HepG2 (cell line): ENCODE measurements around the gene BLOC1S4. TPM values are rescaled to one million over a fixed set of nuclear protein-coding genes. Genes with fewer than 3 reads are reported as not detected.

Experiments
- BRD4 ChIP-seq: sonication (generic); formaldehyde crosslinking; IDR thresholded peaks from 2 replicates; pipeline ENCODE4 v1.4.0; 2020; ENCODE audit warnings: missing genetic modification reagents
- EEA1 ChIP-seq: sonication (generic); formaldehyde crosslinking; IDR thresholded peaks from 2 replicates; pipeline ENCODE4 v1.5.1; 2020; ENCODE audit warnings: mild to moderate bottlenecking, missing genetic modification reagents, borderline replicate concordance
- ELF3 ChIP-seq: IDR thresholded peaks from 2 replicates; pipeline ENCODE4 v1.6.1; 2016; ENCODE audit warnings: missing genetic modification reagents, missing compliant biosample characterization
- FOXM1 ChIP-seq: sonication (generic); formaldehyde crosslinking; IDR thresholded peaks from 2 replicates; pipeline ENCODE4 v1.5.0; 2020; ENCODE audit warnings: missing genetic modification reagents
- HES4 ChIP-seq: sonication (generic); formaldehyde crosslinking; IDR thresholded peaks from 2 replicates; pipeline ENCODE4 v1.9.0; 2021; ENCODE audit warnings: mild to moderate bottlenecking, missing genetic modification reagents, borderline replicate concordance
- HHEX ChIP-seq: IDR thresholded peaks from 2 replicates; pipeline ENCODE4 v1.6.1; 2016; ENCODE audit warnings: control low read depth
- RBFOX2 ChIP-seq: fragments of 200-400 bp; formaldehyde crosslinking; IDR thresholded peaks from 2 replicates; pipeline ENCODE4 v1.6.1; 2017; ENCODE audit warnings: low read depth, mild to moderate bottlenecking, low read length
- SYNCRIP ChIP-seq: fragments of 200-400 bp; formaldehyde crosslinking; IDR thresholded peaks from 2 replicates; pipeline ENCODE4 v1.6.1; 2018; ENCODE audit warnings: mild to moderate bottlenecking, low read depth, low read length; ENCODE audit not compliant: insufficient read depth
- TP53 ChIP-seq: sonication (generic); formaldehyde crosslinking; conservative IDR thresholded peaks from 2 replicates; pipeline ENCODE4 v1.4.0; 2020; ENCODE audit warnings: missing genetic modification reagents
- ZBTB42 ChIP-seq: sonication (generic); formaldehyde crosslinking; IDR thresholded peaks from 2 replicates; pipeline ENCODE4 v1.5.0; 2020; ENCODE audit warnings: mild to moderate bottlenecking, missing genetic modification reagents
- ZNF335 ChIP-seq: sonication (generic); formaldehyde crosslinking; IDR thresholded peaks from 2 replicates; pipeline ENCODE4 v1.4.0; 2020; ENCODE audit warnings: missing genetic modification reagents
- ZNF547 ChIP-seq: sonication (generic); formaldehyde crosslinking; IDR thresholded peaks from 2 replicates; pipeline ENCODE4 v1.5.1; 2020; ENCODE audit warnings: mild to moderate bottlenecking, missing genetic modification reagents
- ZNF562 ChIP-seq: sonication (generic); formaldehyde crosslinking; IDR thresholded peaks from 2 replicates; pipeline ENCODE4 v1.8.0; 2022; ENCODE audit warnings: missing genetic modification reagents, borderline replicate concordance
- ZNF720 ChIP-seq: sonication (generic); formaldehyde crosslinking; IDR thresholded peaks from 2 replicates; pipeline ENCODE4 v1.4.0; 2020; ENCODE audit warnings: missing genetic modification reagents
- polyA plus RNA-seq, 8 experiments: library from polyadenylated mRNA; depleted of rRNA in 3 of 8; stranded (reverse) in 7 of 8; unstranded in 1 of 8; fragments of >200 nt; fragmentation: Illumina TruSeq in 4 of 8; extraction: Trizol in 4 of 8; gene quantifications; 2 replicates each; pipeline versions ENCODE4 v1.2.1 to v1.2.3, GENCODE V29; 2011 to 2016; ENCODE audit warnings: low read depth in 4 of 8, missing spikeins in 1 of 8, mixed read lengths in 1 of 8; ENCODE audit not compliant: insufficient read depth in 1 of 8
- total RNA-seq, 5 experiments: library from RNA; depleted of rRNA; stranded (reverse); fragments of >200 nt; fragmentation: Illumina TruSeq; extraction: Trizol; gene quantifications; 2 replicates each; pipeline ENCODE4 v1.2.3, GENCODE V29; 2016; ENCODE audit warnings: low read depth in 1 of 5
- TF ChIP-seq, protein P1 (sequence below): sonication (generic); formaldehyde crosslinking; IDR thresholded peaks from 2 replicates; pipeline ENCODE4 v1.9.0; 2021; ENCODE audit warnings: missing genetic modification reagents, borderline replicate concordance
- TF ChIP-seq, protein P2 (sequence below): sonication (generic); formaldehyde crosslinking; IDR thresholded peaks from 2 replicates; pipeline ENCODE4 v1.8.0; 2022; ENCODE audit warnings: missing genetic modification reagents, mild to moderate bottlenecking, borderline replicate concordance
- TF ChIP-seq, protein P3 (sequence below): sonication (generic); IDR thresholded peaks from 2 replicates; pipeline ENCODE4 v1.6.1; 2016; ENCODE audit warnings: low read depth, borderline replicate concordance
- TF ChIP-seq, protein P4 (sequence below), 2 experiments: sonication (generic) in 1 of 2; formaldehyde crosslinking in 1 of 2; IDR thresholded peaks; 2 replicates each; pipeline versions ENCODE4 v1.5.1 to v1.6.1; 2011 to 2020; ENCODE audit warnings: borderline replicate concordance in 1 of 2, low read depth in 1 of 2, low read length in 1 of 2, mild to moderate bottlenecking in 1 of 2, missing genetic modification reagents in 1 of 2, moderate library complexity in 1 of 2
- TF ChIP-seq, protein P5 (sequence below): sonication (generic); formaldehyde crosslinking; IDR thresholded peaks from 2 replicates; pipeline ENCODE4 v1.4.0; 2020; ENCODE audit warnings: mild to moderate bottlenecking, missing genetic modification reagents, borderline replicate concordance
- TF ChIP-seq, protein P6 (sequence below): sonication (generic); formaldehyde crosslinking; IDR thresholded peaks from 2 replicates; pipeline ENCODE4 v1.5.1; 2020; ENCODE audit warnings: missing genetic modification reagents, mild to moderate bottlenecking, borderline replicate concordance

BLOC1S4 gene
- total and polyA plus RNA-seq, 2 of the 13 experiments (the other 11 are each of a cell fraction or from before 2014, with no cell fraction given) = 15.5 to 20.9 TPM

DNA sequence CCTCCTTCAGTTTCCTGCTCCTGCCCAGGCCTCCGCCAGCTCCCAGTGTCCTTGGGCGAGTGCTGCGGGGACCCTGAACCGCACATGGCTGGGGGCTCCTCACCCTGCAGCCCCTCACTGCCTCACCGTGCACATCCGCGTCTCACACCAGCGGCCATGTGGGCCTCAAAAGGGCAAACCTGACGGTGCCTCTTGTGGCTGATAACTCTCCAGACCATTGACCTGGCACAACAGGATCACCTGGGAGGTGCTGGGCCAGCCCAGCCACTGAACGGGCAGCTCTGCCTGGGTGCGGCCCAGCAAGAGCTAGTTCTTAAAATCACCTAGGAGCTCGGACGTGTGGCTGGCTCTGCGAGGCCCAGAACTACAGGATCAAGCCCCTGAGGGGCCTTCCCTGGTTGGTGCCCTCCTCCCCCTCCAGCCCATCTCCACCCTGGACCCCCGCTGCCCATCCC, 26.4 kb upstream of the BLOC1S4 start (continued):
- TF ChIP-seq, protein P1, sequence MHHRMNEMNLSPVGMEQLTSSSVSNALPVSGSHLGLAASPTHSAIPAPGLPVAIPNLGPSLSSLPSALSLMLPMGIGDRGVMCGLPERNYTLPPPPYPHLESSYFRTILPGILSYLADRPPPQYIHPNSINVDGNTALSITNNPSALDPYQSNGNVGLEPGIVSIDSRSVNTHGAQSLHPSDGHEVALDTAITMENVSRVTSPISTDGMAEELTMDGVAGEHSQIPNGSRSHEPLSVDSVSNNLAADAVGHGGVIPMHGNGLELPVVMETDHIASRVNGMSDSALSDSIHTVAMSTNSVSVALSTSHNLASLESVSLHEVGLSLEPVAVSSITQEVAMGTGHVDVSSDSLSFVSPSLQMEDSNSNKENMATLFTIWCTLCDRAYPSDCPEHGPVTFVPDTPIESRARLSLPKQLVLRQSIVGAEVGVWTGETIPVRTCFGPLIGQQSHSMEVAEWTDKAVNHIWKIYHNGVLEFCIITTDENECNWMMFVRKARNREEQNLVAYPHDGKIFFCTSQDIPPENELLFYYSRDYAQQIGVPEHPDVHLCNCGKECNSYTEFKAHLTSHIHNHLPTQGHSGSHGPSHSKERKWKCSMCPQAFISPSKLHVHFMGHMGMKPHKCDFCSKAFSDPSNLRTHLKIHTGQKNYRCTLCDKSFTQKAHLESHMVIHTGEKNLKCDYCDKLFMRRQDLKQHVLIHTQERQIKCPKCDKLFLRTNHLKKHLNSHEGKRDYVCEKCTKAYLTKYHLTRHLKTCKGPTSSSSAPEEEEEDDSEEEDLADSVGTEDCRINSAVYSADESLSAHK = 0 out of 2 replicates have a peak, but pooled peaks have one; percentile 64
- TF ChIP-seq ZNF335 (CRISPR knock-in tag) (no peak), EEA1 (CRISPR knock-in tag) (peak; percentile 52; the same call in 1 of the 2 replicates), ZBTB42 (CRISPR knock-in tag) (no peak), SYNCRIP (no peak), TP53 (CRISPR knock-in tag) (no peak), BRD4 (CRISPR knock-in tag) (no peak), HES4 (CRISPR knock-in tag) (0 out of 2 replicates have a peak, but pooled peaks have one; percentile 32), ZNF562 (CRISPR knock-in tag) (no peak), FOXM1 (CRISPR knock-in tag) (no peak), ZNF547 (CRISPR knock-in tag) (no peak), ZNF720 (CRISPR knock-in tag) (no peak), ELF3 (CRISPR knock-in tag) (no peak), RBFOX2 (peak; percentile 74), HHEX (CRISPR knock-in tag) (no peak)
- TF ChIP-seq, protein P2, sequence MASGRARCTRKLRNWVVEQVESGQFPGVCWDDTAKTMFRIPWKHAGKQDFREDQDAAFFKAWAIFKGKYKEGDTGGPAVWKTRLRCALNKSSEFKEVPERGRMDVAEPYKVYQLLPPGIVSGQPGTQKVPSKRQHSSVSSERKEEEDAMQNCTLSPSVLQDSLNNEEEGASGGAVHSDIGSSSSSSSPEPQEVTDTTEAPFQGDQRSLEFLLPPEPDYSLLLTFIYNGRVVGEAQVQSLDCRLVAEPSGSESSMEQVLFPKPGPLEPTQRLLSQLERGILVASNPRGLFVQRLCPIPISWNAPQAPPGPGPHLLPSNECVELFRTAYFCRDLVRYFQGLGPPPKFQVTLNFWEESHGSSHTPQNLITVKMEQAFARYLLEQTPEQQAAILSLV = no peak
- TF ChIP-seq, protein P3, sequence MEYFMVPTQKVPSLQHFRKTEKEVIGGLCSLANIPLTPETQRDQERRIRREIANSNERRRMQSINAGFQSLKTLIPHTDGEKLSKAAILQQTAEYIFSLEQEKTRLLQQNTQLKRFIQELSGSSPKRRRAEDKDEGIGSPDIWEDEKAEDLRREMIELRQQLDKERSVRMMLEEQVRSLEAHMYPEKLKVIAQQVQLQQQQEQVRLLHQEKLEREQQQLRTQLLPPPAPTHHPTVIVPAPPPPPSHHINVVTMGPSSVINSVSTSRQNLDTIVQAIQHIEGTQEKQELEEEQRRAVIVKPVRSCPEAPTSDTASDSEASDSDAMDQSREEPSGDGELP = peak; percentile 16; the same call in 1 of the 2 replicates
- TF ChIP-seq, protein P4, sequence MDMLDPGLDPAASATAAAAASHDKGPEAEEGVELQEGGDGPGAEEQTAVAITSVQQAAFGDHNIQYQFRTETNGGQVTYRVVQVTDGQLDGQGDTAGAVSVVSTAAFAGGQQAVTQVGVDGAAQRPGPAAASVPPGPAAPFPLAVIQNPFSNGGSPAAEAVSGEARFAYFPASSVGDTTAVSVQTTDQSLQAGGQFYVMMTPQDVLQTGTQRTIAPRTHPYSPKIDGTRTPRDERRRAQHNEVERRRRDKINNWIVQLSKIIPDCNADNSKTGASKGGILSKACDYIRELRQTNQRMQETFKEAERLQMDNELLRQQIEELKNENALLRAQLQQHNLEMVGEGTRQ (IDR thresholded peaks at IDR 0.05; ENCODE audit: low read depth, low read length) = no peak
- TF ChIP-seq, protein P4 (CRISPR knock-in tag; IDR thresholded peaks at IDR 0.05; ENCODE audit: borderline replicate concordance) = no peak
- TF ChIP-seq, protein P5, sequence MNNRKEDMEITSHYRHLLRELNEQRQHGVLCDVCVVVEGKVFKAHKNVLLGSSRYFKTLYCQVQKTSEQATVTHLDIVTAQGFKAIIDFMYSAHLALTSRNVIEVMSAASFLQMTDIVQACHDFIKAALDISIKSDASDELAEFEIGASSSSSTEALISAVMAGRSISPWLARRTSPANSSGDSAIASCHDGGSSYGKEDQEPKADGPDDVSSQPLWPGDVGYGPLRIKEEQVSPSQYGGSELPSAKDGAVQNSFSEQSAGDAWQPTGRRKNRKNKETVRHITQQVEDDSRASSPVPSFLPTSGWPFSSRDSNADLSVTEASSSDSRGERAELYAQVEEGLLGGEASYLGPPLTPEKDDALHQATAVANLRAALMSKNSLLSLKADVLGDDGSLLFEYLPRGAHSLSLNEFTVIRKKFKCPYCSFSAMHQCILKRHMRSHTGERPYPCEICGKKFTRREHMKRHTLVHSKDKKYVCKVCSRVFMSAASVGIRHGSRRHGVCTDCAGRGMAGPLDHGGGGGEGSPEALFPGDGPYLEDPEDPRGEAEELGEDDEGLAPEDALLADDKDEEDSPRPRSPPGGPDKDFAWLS (CRISPR knock-in tag) = no peak
- TF ChIP-seq, protein P6, sequence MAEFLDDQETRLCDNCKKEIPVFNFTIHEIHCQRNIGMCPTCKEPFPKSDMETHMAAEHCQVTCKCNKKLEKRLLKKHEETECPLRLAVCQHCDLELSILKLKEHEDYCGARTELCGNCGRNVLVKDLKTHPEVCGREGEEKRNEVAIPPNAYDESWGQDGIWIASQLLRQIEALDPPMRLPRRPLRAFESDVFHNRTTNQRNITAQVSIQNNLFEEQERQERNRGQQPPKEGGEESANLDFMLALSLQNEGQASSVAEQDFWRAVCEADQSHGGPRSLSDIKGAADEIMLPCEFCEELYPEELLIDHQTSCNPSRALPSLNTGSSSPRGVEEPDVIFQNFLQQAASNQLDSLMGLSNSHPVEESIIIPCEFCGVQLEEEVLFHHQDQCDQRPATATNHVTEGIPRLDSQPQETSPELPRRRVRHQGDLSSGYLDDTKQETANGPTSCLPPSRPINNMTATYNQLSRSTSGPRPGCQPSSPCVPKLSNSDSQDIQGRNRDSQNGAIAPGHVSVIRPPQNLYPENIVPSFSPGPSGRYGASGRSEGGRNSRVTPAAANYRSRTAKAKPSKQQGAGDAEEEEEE = no peak
